K562 (cell line): ENCODE measurements around the gene CD70. TPM values are rescaled to one million over a fixed set of nuclear protein-coding genes. Genes with fewer than 3 reads are reported as not detected.

Source experiments
- EP300 ChIP-seq: IDR thresholded peaks from 2 replicates; pipeline ENCODE4 v1.6.1; 2012; ENCODE audit warnings: low read length, improper control_type of control experiment
- ERF ChIP-seq: fragments of 450-650 bp; formaldehyde crosslinking; IDR thresholded peaks from 2 replicates; pipeline ENCODE4 v1.4.0; 2020; ENCODE audit warnings: mild to moderate bottlenecking, mixed read lengths
- FIP1L1 ChIP-seq: fragments of 200-400 bp; formaldehyde crosslinking; IDR thresholded peaks from 2 replicates; pipeline ENCODE4 v1.6.1; 2018; ENCODE audit warnings: mild to moderate bottlenecking, low read depth, low read length; ENCODE audit not compliant: poor library complexity, severe bottlenecking
- FOXJ2 ChIP-seq: fragments of 200-800 bp; sonication (Bioruptor generic); IDR thresholded peaks from 2 replicates; pipeline ENCODE4 v1.6.1; 2016; ENCODE audit warnings: missing genetic modification characterization, missing compliant biosample characterization
- FOXK2 ChIP-seq, 2 experiments: fragments of 450-650 bp; IDR thresholded peaks in 1 of 2; conservative IDR thresholded peaks in 1 of 2; 2 replicates each; pipeline ENCODE4 v1.6.1; 2016; ENCODE audit warnings: low read depth in 2 of 2, mild to moderate bottlenecking in 1 of 2
- KDM5B ChIP-seq: fragments of 200-600 bp; sonication (generic); IDR thresholded peaks from 2 replicates; pipeline ENCODE4 v1.6.1; 2012; ENCODE audit warnings: low read depth, mild to moderate bottlenecking, moderate library complexity, low read length, control low read depth, inconsistent platforms; ENCODE audit not compliant: insufficient replicate concordance
- KLF16 ChIP-seq: IDR thresholded peaks from 2 replicates; pipeline ENCODE4 v1.6.1; 2016; ENCODE audit warnings: antibody characterized with exemption
- L3MBTL2 ChIP-seq: fragments of 450-650 bp; IDR thresholded peaks from 2 replicates; pipeline ENCODE4 v1.6.1; 2016; ENCODE audit warnings: mild to moderate bottlenecking, moderate library complexity
- MCM5 ChIP-seq: fragments of 450-650 bp; IDR thresholded peaks from 2 replicates; pipeline ENCODE4 v1.6.1; 2016; ENCODE audit warnings: low read depth
- NFE2 ChIP-seq: IDR thresholded peaks from 2 replicates; pipeline ENCODE4 v1.6.1; 2014; ENCODE audit warnings: antibody characterized with exemption, low read depth
- REST ChIP-seq, 2 experiments: fragments of 450-650 bp; formaldehyde crosslinking in 1 of 2; IDR thresholded peaks; 2 replicates each; pipeline versions ENCODE4 v1.4.0 to v1.6.1; 2014 to 2020; ENCODE audit warnings: mild to moderate bottlenecking in 2 of 2, borderline replicate concordance in 1 of 2, low read depth in 1 of 2
- TBL1XR1 ChIP-seq, 2 experiments: IDR thresholded peaks; 2 replicates each; pipeline ENCODE4 v1.6.1; 2012; ENCODE audit warnings: improper control_type of control experiment in 2 of 2, low read length in 2 of 2, mild to moderate bottlenecking in 1 of 2
- ZFP30 ChIP-seq: fragments of 250-450 bp; sonication (Bioruptor Pico); IDR thresholded peaks from 2 replicates; pipeline ENCODE4 v1.8.0; 2022; ENCODE audit warnings: moderate library complexity, mild to moderate bottlenecking, inconsistent platforms, borderline replicate concordance
- ZNF121 ChIP-seq: sonication (generic); formaldehyde crosslinking; conservative IDR thresholded peaks from 2 replicates; pipeline ENCODE4 v1.8.0; 2022; ENCODE audit warnings: missing genetic modification reagents
- ZNF165 ChIP-seq: fragments of 250-450 bp; sonication (Bioruptor Pico); IDR thresholded peaks from 2 replicates; pipeline ENCODE4 v1.4.0; 2020; ENCODE audit warnings: borderline replicate concordance
- ZNF785 ChIP-seq: fragments of 250-450 bp; sonication (Bioruptor Pico); IDR thresholded peaks from 2 replicates; pipeline ENCODE4 v1.4.0; 2020; ENCODE audit warnings: mild to moderate bottlenecking
- polyA plus RNA-seq, 8 experiments: library from polyadenylated mRNA; depleted of rRNA in 4 of 8; stranded (reverse) in 5 of 8; unstranded in 3 of 8; fragments of >200 nt; fragmentation: Nextera tagmentation in 2 of 8; fragmentation: Illumina TruSeq in 1 of 8; extraction: Ambion mirVana in 2 of 8; extraction: Trizol in 1 of 8; gene quantifications; 2 replicates each; pipeline versions ENCODE4 v1.2.1 to v1.2.3, GENCODE V29; 2011 to 2014; ENCODE audit warnings: inconsistent platforms in 1 of 8, missing spikeins in 1 of 8
- total RNA-seq, 7 experiments: library from RNA; depleted of rRNA in 6 of 7; stranded (reverse); fragments of >200 nt in 6 of 7; fragmentation: Illumina TruSeq in 2 of 7; extraction: Trizol in 2 of 7; gene quantifications; 2 replicates each; pipeline versions ENCODE4 v1.2.1 to v1.2.3, GENCODE V29; 2011 to 2021; ENCODE audit warnings: low replicate concordance in 1 of 7
- TF ChIP-seq, protein P1 (sequence below): fragments of 450-650 bp; formaldehyde crosslinking; IDR thresholded peaks from 2 replicates; pipeline ENCODE4 v1.4.0; 2020; ENCODE audit warnings: mild to moderate bottlenecking, moderate library complexity
- TF ChIP-seq, protein P2 (sequence below), 2 experiments: fragments of 250-450 bp in 1 of 2; fragments of 450-650 bp in 1 of 2; sonication (Bioruptor Pico) in 1 of 2; IDR thresholded peaks; 2 replicates each; pipeline versions ENCODE4 v1.6.1 to v1.8.0; 2016 to 2021; ENCODE audit warnings: mild to moderate bottlenecking in 2 of 2, moderate library complexity in 2 of 2, missing compliant biosample characterization in 1 of 2, missing genetic modification characterization in 1 of 2

The CD70 gene
- total and polyA plus RNA-seq, 9 of the 15 experiments (the other 6 are each of a cell fraction or from before 2014, with no cell fraction given), result 0.06 to 0.58 (median 0.33) TPM; not detected in 4

- TF ChIP-seq, protein P1, sequence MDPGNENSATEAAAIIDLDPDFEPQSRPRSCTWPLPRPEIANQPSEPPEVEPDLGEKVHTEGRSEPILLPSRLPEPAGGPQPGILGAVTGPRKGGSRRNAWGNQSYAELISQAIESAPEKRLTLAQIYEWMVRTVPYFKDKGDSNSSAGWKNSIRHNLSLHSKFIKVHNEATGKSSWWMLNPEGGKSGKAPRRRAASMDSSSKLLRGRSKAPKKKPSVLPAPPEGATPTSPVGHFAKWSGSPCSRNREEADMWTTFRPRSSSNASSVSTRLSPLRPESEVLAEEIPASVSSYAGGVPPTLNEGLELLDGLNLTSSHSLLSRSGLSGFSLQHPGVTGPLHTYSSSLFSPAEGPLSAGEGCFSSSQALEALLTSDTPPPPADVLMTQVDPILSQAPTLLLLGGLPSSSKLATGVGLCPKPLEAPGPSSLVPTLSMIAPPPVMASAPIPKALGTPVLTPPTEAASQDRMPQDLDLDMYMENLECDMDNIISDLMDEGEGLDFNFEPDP (CRISPR knock-in tag), result no peak
- no peak for TF ChIP-seq MCM5
- TF ChIP-seq NFE2, result no peak
- TF ChIP-seq FOXJ2 (tag), result no peak
- TF ChIP-seq, protein P2, sequence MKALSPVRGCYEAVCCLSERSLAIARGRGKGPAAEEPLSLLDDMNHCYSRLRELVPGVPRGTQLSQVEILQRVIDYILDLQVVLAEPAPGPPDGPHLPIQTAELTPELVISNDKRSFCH (CRISPR knock-in tag; IDR thresholded peaks at IDR 0.05), result no peak
- TF ChIP-seq, protein P2 (tag; IDR thresholded peaks at IDR 0.05), result no peak
- TF ChIP-seq KDM5B, result no peak
- TF ChIP-seq REST (IDR thresholded peaks at IDR 0.05; ENCODE audit: borderline replicate concordance), result peak; percentile 41; the same call in 1 of the 2 replicates
- no peak for TF ChIP-seq REST (CRISPR knock-in tag; IDR thresholded peaks at IDR 0.05; ENCODE audit: low read depth)
- TF ChIP-seq FOXK2 (conservative IDR thresholded peaks at IDR 0.05 in 1 of 2, IDR thresholded peaks at IDR 0.05 in 1 of 2; ENCODE audit: low read depth in 2 of 2), result no peak
- no peak for TF ChIP-seq ZFP30
- TF ChIP-seq ERF (CRISPR knock-in tag), result no peak
- TF ChIP-seq KLF16, result no peak
- TF ChIP-seq ZNF165 (CRISPR knock-in tag), result no peak
- no peak for TF ChIP-seq EP300
- no peak for TF ChIP-seq ZNF121
- TF ChIP-seq ZNF785 (CRISPR knock-in tag), result no peak
- TF ChIP-seq TBL1XR1 (IDR thresholded peaks at IDR 0.05; ENCODE audit: low read length in 2 of 2), result no peak
- peak; percentile 48; the same call in 1 of the 2 replicates for TF ChIP-seq L3MBTL2
- TF ChIP-seq FIP1L1, result no peak
Observed at GRCh38 chr19:6551607-6552450, 39.1 kb downstream of the CD70 start (continued).
